22Rv1 (cell line): ENCODE results near the gene EIF4A2.

Experiments
- H3K27ac ChIP-seq: fragments of 450-650 bp; 2 replicates; pipeline ENCODE4 v1.5.1; 2017
- CTCF ChIP-seq: fragments of 450-650 bp; IDR thresholded peaks from 2 replicates; pipeline ENCODE4 v1.5.1; 2017; ENCODE audit warnings: mild to moderate bottlenecking
- ZFX ChIP-seq: fragments of 450-650 bp; IDR thresholded peaks from 2 replicates; pipeline ENCODE4 v1.6.1; 2017; ENCODE audit warnings: antibody characterized with exemption, borderline replicate concordance

The EIF4A2 gene

DNA sequence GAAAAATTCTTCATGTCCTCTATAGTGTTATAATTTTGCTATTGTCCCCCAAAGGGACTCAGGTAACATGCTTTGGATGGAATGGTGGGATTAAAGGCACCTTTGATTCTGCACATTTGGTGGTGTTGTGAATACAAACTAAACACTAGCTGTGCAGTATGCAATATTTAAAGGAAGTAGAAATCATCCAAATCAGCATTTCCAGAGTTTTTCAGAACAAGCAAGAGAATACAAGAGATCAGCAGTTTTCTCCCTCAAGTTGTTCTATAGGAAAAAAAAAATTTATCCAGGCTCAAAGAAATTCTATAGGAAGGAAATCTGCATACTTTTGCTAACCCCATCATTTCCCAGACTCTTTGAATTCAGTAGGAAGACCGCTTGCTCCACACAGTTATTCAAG, 48.9 kb downstream of the EIF4A2 start:
- H3K27ac ChIP-seq, result no peak overlapping the region
- no peak for TF ChIP-seq ZFX
- TF ChIP-seq CTCF, result no peak
